Effector memory CD8-positive, alpha-beta T cell (primary cell): ENCODE measurements around the gene CCDC112.

Experiments
- ATAC-seq: fragments of 150-1000 bp; cut with Tn5 transposase; replicated peaks from 2 replicates; pipeline ENCODE4 v1.10.0; 2021; ENCODE audit warnings: mild to moderate bottlenecking, moderate library complexity
- DNase-seq, 3 experiments: peaks; one replicate each; pipeline ENCODE4 v3.0.0; 2021
- H3K27ac Mint-ChIP-seq, 2 donors: one replicate each; pipeline ENCODE4 v1.8.0; 2022; ENCODE audit warnings: mild to moderate bottlenecking in 2 of 2, mixed read lengths in 2 of 2, moderate library complexity in 2 of 2
- H3K27me3 Mint-ChIP-seq, 2 donors: one replicate each; pipeline ENCODE4 v1.8.0; 2022; ENCODE audit warnings: mixed read lengths in 2 of 2
- H3K36me3 Mint-ChIP-seq: one replicate; pipeline ENCODE4 v1.8.0; 2022; ENCODE audit warnings: mild to moderate bottlenecking, moderate library complexity, mixed read lengths; ENCODE audit not compliant: insufficient read depth
- H3K4me1 Mint-ChIP-seq, 2 donors: one replicate each; pipeline ENCODE4 v1.8.0; 2022; ENCODE audit warnings: low read depth in 2 of 2, mixed read lengths in 2 of 2
- H3K4me3 Mint-ChIP-seq, 2 donors: one replicate each; pipeline ENCODE4 v1.8.0; 2022; ENCODE audit warnings: mild to moderate bottlenecking in 2 of 2, mixed read lengths in 2 of 2, moderate library complexity in 2 of 2
- H3K9me3 Mint-ChIP-seq, 2 donors: one replicate each; pipeline ENCODE4 v1.8.0; 2022; ENCODE audit warnings: mixed read lengths in 2 of 2

The CCDC112 gene

DNA sequence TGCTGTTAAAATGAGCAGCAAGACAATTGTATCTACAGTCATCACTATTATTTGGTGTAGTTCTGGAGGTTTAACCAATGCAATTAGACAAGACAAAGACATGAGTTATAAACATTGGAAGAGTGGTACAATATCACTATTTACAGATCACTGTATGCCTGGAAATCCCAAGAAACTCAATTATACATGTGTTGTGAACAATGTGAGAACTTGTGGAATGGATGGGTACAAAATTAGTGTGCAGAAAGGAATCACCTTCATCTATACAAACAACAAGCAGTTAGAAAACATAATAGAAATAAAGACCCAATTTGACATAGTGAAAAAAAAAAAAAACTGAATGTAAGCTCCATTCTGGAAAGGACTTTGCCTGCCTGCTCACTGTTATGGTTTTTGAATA lies 12.4 kb upstream of the CCDC112 start:
- DNase-seq (no peak), ATAC-seq (no peak)
- Mint-ChIP-seq H3K9me3 (no peaks in the 10 kb centered on the region), H3K4me1 (no peaks in the 10 kb centered on the region), H3K27me3 (peaks cover 18 to 19% of the 10 kb centered on the region in 2 donors), H3K27ac (no peak overlapping the region), H3K36me3 (no peaks in the 10 kb centered on the region), H3K4me3 (no peak overlapping the region)

- Mint-ChIP-seq H3K4me3 (no peak overlapping the region), H3K4me1 (no peaks in the 10 kb centered on the region), H3K36me3 (no peaks in the 10 kb centered on the region), H3K27me3 (peaks cover 21 to 29% of the 10 kb centered on the region in 2 donors), H3K9me3 (no peaks in the 10 kb centered on the region), H3K27ac (no peak overlapping the region)
- DNase-seq (no peak), ATAC-seq (no peak)
Measured at GRCh38 chr5:115306011-115306536, 9.6 kb upstream of the CCDC112 start.

GRCh38 chr5:115304496-115304895 lies 8.0 kb upstream of the CCDC112 start:
- DNase-seq (no peak), ATAC-seq (no peak)
- Mint-ChIP-seq H3K27ac (no peak overlapping the region), H3K27me3 (peaks cover 21% of the 10 kb centered on the region in 2 donors), H3K4me1 (no peaks in the 10 kb centered on the region), H3K9me3 (no peaks in the 10 kb centered on the region), H3K36me3 (no peaks in the 10 kb centered on the region), H3K4me3 (no peak overlapping the region)

DNA sequence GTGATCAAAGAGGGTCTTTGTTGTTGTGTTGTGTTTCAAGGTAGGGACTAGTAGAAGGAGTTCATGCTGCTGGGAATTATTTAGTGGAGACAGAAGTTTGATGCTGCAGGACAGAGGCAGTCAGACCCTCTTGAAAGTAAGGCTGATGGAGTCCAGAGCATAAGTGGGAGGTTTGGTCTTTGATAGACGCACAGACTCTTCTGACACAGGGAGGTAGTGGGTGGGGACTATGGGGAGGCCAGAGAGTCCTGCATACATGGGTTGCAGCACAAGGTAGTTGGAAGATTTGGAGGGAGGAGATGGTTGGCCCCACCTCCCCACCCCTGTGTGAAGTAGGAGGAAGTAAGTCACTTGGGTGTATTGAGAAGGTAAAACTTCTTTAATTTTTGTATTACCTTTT lies 2.4 kb upstream of the CCDC112 start:
- Mint-ChIP-seq H3K4me3 (no peak overlapping the region), H3K27ac (no peak overlapping the region), H3K9me3 (no peaks in the 10 kb centered on the region), H3K4me1 (peaks cover 11 to 14% of the 10 kb centered on the region in 2 donors), H3K36me3 (no peaks in the 10 kb centered on the region), H3K27me3 (peaks cover 3 to 10% of the 10 kb centered on the region in 2 donors)
- no peak for DNase-seq
- ATAC-seq = no peak

DNA sequence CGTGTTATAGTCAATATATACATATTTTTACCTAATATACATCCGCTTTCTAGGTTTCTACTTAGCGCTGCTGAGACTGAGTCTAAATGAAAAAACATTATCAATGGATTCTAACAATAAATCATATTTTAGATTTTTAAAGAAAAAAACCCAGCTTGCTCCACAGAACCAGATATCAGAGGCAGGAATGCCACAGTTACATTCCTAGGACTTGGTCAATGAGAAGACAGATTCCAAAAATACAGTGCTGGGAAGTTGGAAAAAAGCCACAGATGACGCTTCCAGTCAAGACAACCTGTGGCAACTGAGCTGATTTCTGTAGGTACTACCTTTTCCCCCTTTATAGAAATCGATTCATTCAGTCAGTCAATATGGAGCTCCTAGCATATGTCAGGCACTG lies 577 bp upstream of the CCDC112 start:
- H3K4me1 Mint-ChIP-seq = peaks cover 11 to 14% of the 10 kb centered on the region in 2 donors
- no peak overlapping the region for H3K27ac Mint-ChIP-seq
- ATAC-seq (no peak), DNase-seq (no peak)
- no peaks in the 10 kb centered on the region for H3K36me3 Mint-ChIP-seq
- no peaks in the 10 kb centered on the region for H3K27me3 Mint-ChIP-seq
- H3K4me3 Mint-ChIP-seq = peak overlapping the region; percentile 9 to 85
- peaks cover 1 to 4% of the 10 kb centered on the region in 2 donors for H3K9me3 Mint-ChIP-seq

GRCh38 chr5:115295777-115296123 lies 704 bp downstream of the CCDC112 start:
- no peaks in the 10 kb centered on the region for H3K27me3 Mint-ChIP-seq
- no peaks in the 10 kb centered on the region for H3K36me3 Mint-ChIP-seq
- ATAC-seq (no peak), DNase-seq (no peak)
- H3K9me3 Mint-ChIP-seq = peaks cover 2 to 8% of the 10 kb centered on the region in 2 donors
- peaks cover 11 to 14% of the 10 kb centered on the region in 2 donors for H3K4me1 Mint-ChIP-seq
- peak overlapping the region; percentile 45 to 74 for H3K27ac Mint-ChIP-seq
- peak overlapping the region; percentile 80 to 85 for H3K4me3 Mint-ChIP-seq

DNA sequence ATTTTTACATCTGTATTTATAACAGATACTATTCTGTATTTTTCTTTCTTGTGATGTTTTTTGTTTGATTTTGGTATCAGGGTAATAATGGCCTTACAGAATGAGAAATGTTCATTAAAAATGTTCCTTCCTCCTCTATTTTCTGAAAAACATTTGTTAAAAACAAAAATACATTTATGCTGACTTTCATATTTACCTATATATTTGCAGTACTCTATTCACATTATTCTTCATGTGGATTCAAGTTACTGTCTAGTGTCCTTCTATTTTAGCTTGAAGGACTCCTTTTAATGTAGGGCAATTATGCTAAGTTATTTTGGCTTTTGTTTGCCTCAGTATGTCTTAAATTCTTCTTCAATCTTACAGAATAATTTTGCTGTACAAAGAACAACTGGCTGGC lies 5.1 kb downstream of the CCDC112 start:
- Mint-ChIP-seq H3K4me1 (peaks cover 9 to 12% of the 10 kb centered on the region in 2 donors), H3K27ac (no peak overlapping the region), H3K9me3 (peaks cover 2 to 8% of the 10 kb centered on the region in 2 donors), H3K36me3 (peaks cover 3% of the 10 kb centered on the region), H3K27me3 (no peaks in the 10 kb centered on the region), H3K4me3 (no peak overlapping the region)
- DNase-seq (no peak), ATAC-seq (no peak)

- Mint-ChIP-seq H3K4me1 (peaks cover 7 to 8% of the 10 kb centered on the region in 2 donors), H3K4me3 (no peak overlapping the region), H3K27ac (peak overlapping the region in 1 of 2 donors; percentile 3), H3K27me3 (no peaks in the 10 kb centered on the region), H3K36me3 (peaks cover 3% of the 10 kb centered on the region), H3K9me3 (peaks cover 2 to 8% of the 10 kb centered on the region in 2 donors)
- no peak for DNase-seq
- no peak for ATAC-seq
Measured at GRCh38 chr5:115289104-115289503, 7.3 kb downstream of the CCDC112 start.

GRCh38 chr5:115284021-115284420 lies 12.4 kb downstream of the CCDC112 start:
- Mint-ChIP-seq H3K9me3 (no peaks in the 10 kb centered on the region), H3K36me3 (peaks cover 2% of the 10 kb centered on the region), H3K27ac (no peak overlapping the region), H3K4me1 (peaks cover 7 to 8% of the 10 kb centered on the region in 2 donors), H3K27me3 (no peaks in the 10 kb centered on the region), H3K4me3 (no peak overlapping the region)
- ATAC-seq = no peak
- no peak for DNase-seq

- Mint-ChIP-seq H3K36me3 (peaks cover 2% of the 10 kb centered on the region), H3K27me3 (no peaks in the 10 kb centered on the region), H3K4me3 (no peak overlapping the region), H3K9me3 (no peaks in the 10 kb centered on the region), H3K27ac (no peak overlapping the region), H3K4me1 (peaks cover 7% of the 10 kb centered on the region in 2 donors)
- no peak for DNase-seq
- no peak for ATAC-seq
Measured at GRCh38 chr5:115282131-115282530, 14.3 kb downstream of the CCDC112 start.

- Mint-ChIP-seq H3K27ac (no peak overlapping the region), H3K27me3 (no peaks in the 10 kb centered on the region)
Measured at GRCh38 chr5:115274584-115274983, 21.9 kb downstream of the CCDC112 start.

GRCh38 chr5:115272297-115272958 lies 24.0 kb downstream of the CCDC112 start:
- Mint-ChIP-seq H3K27me3 (no peaks in the 10 kb centered on the region), H3K4me1 (no peaks in the 10 kb centered on the region), H3K27ac (no peak overlapping the region), H3K9me3 (no peaks in the 10 kb centered on the region), H3K4me3 (no peak overlapping the region), H3K36me3 (peaks cover 22% of the 10 kb centered on the region)
- DNase-seq (no peak), ATAC-seq (no peak)

More at GRCh38 chr5:115274584-115274983, 21.9 kb downstream of the CCDC112 start:
- H3K4me1 Mint-ChIP-seq = no peaks in the 10 kb centered on the region
- ATAC-seq (no peak), DNase-seq (no peak)
- H3K9me3 Mint-ChIP-seq = no peaks in the 10 kb centered on the region
- H3K4me3 Mint-ChIP-seq = no peak overlapping the region
- H3K36me3 Mint-ChIP-seq = peaks cover 22% of the 10 kb centered on the region

GRCh38 chr5:115271295-115272050 lies 25.0 kb downstream of the CCDC112 start:
- H3K4me3 Mint-ChIP-seq = no peak overlapping the region
- H3K27me3 Mint-ChIP-seq = no peaks in the 10 kb centered on the region
- H3K36me3 Mint-ChIP-seq = peaks cover 22% of the 10 kb centered on the region
- no peaks in the 10 kb centered on the region for H3K9me3 Mint-ChIP-seq
- H3K4me1 Mint-ChIP-seq = no peaks in the 10 kb centered on the region
- no peak overlapping the region for H3K27ac Mint-ChIP-seq
- DNase-seq = no peak
- ATAC-seq = no peak

- ATAC-seq (no peak), DNase-seq (no peak)
- Mint-ChIP-seq H3K4me3 (no peak overlapping the region), H3K36me3 (peaks cover 11% of the 10 kb centered on the region), H3K27ac (no peak overlapping the region), H3K27me3 (no peaks in the 10 kb centered on the region), H3K9me3 (no peaks in the 10 kb centered on the region), H3K4me1 (peaks cover 5% of the 10 kb centered on the region in 2 donors)
Measured at GRCh38 chr5:115267617-115268016, 28.8 kb downstream of the CCDC112 start.
